HK-2 (cell line): ENCODE results near the gene ATL2.
"Not testable (repeated sequence)": the region's sequence is repeated elsewhere in the genome, so short reads cannot be mapped to it uniquely, and the experiment has no call there.

Experiments used
- DNase-seq: peaks from one replicate; pipeline ENCODE4 v3.0.0-alpha.2; 2018; ENCODE audit not compliant: unreplicated experiment

Gene ATL2

DNA sequence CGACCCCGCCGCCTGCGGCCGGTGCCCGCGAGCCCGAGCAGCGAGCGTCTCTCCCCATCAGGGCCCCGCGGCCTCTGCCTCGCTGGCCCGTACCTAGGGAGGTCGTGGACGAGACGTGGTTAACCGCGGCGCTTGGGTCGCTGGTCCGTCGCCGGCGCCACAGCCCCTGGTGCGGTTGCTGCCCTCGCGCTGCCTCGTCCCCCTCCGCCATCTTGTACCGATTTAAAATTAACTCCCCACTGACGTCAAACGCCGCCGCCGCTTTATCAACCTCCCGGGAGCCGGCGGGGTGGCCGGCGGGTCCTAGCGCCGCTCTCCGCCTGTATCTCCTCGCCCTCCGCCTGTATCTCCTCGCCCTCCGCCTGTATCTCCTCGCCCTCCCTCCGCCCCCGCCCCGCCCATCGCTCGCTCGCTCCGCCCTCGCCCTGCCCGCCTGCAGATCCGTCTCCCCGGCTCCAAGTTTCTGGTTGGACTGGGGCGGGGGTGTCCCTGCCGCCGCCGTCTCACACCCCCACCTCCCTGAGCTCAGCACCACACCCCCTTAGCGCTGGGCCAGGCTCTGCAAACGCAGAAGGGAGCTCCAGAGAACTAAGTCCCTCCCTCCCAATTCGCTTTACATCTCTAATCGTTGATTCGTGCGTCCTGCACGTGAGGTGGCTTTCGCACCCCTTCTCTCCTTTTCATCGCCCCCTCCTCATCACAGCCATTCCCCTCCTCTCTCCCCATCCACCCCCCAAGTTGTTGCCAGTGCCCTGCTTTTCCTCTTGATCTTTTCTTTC lies at the start of gene ATL2:
Gene ATL2 (minus strand): TSS at position 224 of the 779 bp plus-strand sequence. CDS start 13 bp downstream, at position 211.
- peak; percentile 92 for DNase-seq

DNA sequence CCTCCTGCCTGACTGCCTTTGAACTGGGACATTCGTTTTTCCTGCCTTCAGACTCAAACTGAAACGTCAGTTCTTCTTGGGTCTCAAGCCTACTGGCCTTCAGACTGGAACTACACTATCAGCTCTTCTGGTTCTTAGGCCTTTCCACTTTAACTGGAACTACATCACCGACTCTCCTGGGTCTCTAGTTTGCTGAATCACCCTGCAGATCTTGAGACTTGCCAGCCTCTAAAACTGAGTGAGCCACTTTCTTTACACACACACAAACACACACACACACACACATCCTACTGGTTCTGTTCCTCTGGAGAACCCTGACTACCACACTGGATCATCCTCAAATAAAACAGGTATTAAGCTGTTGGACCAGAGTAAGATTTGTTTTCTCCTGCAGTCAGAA lies 46.7 kb upstream of the ATL2 start:
- no peak for DNase-seq

DNA sequence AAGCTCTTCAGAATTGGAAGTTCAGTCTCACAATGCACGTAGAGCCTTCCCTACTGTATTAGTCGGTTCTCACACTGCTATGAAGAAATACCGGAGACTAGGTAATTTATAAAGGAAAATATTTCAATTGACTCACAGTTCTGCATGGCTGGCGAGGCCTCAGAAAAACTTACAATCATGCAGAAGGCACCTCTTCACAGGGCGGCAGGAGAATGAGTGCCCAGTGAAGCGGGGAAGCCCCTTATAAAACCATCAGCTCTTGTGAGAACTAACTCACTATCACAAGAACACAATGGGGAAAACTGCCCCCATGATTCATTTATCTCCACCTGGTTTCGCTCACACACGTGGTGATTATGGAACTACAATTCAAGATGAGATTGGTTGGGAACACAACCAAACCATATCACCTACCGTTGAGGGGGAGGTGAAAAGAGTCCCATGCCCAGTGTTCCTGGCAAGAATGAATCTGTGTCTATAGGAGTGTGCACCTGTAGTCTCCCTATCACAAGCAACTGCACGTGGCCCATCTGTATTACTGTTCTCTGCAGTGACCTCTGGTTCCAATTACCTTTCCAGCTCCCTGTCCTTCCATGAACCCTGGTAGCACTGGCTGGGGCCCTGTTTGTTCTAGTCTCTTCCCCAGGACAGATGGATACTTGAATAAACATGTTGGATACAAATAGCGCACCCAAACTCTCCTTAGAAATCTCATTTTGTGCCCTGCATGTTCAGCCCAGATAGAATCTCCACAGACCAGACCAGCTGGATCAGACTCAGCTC lies 44.4 kb upstream of the ATL2 start:
- DNase-seq, result peak; percentile 77

DNA sequence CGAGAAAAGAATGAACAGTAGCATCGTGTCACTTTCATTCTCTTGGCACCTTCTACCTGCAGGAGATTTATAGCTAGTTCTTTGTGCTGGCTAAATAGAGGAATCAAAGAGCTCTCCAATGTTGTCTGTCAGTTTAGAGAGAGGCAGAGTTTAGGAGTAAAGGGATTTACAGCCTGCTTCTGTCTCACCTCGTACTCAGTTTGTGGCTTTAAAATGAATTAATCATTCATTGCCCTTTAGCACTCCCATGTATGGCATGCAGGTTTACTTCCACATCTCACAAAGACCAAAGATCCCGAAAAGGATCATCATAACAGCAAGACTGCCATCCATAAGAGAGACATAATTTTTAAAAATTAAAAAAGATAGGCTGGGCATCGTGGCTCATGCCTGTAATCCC lies 42.4 kb upstream of the ATL2 start:
- DNase-seq, result no peak

DNA sequence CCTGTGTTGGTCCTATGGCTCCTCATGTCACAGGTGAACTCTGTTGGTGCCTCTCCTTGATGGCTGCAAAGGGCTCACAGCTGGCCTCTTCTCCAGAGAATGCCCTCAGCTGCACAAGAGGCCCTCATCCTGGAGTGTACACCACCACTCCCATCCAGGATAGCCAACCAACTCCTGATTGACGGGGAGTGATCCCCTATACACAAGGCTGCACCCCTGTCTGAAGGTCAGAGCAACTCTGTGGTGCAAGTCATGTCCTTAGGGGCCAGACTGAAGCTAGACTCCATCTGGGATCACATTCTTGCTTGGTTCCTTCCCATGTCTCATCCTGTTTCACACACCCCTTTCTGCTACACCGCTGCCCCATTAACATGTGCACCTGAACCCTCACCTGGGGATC lies 41.7 kb upstream of the ATL2 start:
- DNase-seq, result no peak

DNA sequence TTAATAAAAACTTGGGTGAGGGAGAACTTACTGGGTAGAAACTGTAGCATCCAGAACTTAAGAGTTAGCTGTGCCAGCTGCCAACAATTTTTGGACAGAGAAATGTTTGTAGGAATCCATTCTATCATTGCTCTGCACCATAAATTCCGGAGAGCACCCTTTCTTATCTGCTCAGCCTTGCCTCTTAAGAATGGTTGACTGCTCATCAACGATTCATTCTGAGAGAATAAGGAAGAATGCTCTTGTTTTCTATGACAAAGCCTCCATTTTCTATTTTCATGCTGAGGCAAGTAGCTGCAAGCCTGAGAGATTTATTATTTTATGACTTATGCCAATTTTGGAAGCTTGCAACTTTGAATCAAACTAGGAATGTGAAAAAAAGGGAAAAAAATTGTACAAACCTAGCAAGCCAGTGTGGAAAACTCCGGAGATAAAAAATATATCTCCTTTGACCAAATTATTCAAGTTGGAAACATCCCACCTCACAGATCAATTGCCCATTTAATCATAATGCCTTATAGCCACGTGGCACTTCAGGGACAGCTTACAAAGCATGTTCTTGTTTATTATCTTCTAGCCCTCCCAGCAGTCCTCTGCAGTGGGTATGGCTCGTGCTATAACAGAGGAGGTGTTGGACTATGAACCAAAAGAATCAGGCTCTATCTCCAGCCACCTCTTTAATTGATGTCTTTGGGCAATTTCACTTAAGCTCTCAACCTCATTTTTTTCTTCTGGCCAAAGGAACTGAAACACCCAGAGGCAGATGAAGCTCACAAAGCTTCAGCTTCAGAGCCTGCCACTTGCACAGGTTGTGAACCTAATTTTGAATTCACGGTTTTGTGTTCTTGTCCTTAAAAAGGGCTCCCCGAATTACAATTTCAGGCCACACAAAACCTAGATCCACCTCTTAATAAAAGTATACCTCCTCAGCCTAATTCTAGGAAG lies 40.9 kb upstream of the ATL2 start:
- no peak for DNase-seq

DNA sequence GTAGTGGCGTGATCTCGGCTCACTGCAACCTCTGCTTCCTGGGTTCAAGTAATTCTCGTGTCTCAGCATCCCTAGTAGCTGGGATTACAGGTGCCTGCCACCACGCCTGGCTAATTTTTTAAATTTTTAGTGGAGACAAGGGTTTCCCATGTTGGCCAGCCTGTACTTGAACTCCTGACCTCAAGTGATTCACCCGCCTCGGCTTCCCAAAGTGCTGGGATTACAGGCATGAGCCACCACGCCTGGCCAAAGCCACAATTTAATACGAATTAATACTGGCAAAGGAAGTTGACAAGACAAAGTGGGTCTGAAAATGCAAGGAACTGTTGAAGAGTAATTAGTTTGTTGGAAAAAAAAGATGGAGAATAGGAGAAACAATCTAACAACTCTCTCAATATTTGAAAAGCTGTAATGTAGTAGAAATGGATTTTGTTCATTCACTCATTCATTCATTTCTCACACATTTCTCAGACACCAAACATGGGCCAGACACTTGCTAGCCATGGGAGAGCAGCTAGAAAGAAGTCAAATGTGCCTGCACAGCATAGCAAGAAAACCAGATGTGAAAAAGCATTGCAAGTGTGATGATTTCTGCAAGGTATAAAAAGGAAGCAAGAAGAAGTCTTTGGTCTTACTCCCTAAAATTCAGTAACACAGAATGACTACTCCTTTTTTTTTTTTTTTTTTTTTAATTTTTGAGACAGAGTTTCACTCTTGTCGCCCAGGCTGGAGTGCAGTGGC lies 39.4 kb upstream of the ATL2 start:
- no peak for DNase-seq

DNA sequence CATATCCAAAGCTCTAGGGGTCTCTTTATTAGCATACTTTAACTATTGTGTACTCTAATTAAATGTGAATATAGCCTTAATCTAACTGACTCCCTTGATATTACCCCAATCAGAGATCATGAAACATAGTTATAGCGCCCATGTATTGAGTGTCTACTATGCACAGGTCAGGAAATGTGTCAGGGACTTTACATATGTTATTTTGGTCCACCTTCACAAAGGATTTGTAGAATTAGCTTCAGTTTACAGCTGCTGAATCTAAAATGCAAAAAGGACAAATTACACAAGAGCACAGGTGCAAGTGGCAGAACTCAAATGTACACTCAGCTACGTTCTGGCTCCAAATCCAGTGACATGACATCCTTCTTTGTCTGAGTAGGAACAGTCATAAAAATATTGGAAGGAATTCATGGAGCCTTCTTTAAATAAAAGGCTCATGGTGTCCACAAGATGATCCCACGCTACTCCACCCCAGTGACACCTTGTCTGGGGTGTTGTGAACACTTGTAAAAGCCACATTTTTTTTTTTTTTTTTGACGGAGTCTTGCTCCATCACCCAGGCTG lies 38.7 kb upstream of the ATL2 start:
- no peak for DNase-seq

DNA sequence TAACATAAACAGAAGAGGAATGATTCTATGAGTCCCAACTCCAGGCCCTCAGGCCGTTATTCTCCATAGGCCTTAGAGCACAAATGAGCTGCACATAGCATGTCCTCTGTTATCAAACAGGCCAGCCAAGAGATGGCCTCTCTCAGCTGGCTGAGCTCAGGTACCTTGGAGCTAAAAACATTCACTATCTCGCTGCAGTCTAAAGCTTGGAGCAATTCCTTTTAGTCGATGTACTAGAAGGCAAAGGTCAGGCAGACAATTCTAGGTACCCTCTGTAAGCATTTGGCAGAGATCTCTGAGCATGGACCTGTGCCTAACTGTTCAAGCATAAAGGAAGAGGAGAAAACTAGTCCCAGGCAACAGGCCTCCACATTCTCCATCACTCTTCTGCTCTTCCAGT lies 38.0 kb upstream of the ATL2 start:
- DNase-seq, result no peak

DNA sequence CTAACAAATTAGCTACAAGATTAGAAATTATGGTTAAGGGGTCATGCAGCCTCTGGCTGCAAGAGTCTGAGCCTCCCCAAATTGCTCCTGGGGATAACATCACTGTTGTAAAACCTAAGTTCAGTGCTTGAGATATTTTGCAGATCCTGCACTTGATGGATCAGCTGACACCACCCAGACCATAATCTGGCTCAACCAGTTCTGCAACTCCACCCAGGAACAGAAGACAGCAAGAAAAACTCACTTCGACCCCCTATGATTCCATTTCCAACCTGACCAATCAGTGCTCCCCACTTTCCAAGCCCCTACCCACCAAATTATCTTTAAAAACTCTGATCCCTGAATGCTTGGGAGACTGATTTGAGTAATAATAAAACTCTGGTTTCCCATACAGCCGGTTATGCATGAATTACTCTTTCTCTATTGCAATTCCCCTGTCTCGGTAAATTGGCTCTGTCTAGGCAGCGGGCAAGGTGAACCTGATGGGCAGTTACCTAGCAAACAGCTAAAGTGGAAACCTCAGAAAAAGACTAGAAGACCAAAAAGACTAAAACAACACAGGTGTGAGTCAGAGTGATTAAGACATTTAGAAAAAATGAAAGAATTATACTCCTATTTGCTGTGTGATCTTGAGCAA lies 35.3 kb upstream of the ATL2 start:
- DNase-seq, result not testable (repeated sequence)

DNA sequence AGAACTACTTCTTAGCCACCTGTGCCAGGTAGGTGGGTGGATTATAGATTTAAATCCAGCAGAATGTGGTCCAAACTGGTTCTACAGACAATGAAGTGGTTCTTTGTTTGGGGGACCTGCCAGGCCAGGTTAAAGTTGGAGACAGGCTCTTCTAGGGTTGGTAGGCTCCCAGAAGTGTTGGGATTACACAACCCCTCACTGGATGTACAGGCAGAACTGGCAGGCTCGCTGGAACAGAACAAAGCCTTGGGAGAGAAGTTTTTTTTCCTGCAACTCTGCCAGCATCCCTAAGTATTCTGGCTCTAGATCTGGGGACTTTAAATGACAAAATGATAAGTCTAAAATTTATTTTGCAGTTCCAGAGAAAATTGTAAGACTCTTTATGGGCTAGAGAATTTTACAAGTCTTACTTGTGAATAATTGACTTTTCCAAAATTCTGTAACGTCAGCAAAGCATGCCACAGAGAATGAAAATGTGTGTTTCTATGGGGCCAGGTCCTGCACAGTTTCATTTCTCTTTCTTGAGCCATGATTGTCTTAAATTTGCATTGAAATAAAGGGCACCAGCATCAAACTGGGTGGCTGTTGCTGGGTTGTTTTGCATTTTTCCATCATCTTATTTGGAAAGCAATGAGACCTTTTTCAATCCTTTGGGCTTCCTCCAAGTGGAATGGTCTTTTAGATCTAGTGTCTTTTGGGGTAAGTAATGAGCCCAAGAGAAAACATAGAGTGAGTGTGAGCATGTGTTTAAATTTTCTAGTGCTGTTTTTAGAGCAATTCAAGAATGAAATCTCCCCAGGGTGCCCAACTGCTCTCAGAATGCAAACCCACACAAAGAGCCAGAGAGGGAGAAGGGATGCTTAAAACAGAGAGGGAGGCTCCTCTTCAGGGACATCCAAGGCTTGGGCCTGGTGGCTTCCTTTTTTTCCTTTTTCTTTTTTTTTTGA lies 32.4 kb upstream of the ATL2 start:
- DNase-seq, result no peak

DNA sequence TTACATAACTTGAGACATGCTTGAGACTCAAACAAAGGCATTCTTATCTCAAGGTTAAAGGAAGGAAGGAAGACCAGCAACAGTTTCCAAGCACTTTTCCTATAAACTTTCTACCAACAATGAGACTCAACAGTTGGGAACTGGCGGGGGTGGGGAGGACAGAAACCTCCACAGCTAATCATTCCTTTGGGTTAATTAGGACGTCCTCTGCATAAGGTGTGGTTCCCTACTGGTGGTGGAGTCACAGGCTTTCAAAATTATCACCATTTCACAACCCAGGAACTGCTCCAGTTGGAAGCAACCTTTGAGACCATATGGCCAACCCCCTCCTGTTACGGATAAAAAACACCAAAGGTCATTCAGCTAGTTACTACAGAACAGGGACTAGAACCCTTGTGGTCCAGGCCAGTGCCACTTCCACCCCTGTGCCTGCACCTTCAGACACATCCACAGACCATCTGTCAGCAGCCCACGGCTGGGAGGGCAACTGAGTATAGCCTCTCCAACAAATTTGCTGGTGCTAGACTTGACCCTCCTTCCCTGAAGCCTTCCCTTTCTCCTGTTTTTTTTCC lies 30.1 kb upstream of the ATL2 start:
- no peak for DNase-seq

DNA sequence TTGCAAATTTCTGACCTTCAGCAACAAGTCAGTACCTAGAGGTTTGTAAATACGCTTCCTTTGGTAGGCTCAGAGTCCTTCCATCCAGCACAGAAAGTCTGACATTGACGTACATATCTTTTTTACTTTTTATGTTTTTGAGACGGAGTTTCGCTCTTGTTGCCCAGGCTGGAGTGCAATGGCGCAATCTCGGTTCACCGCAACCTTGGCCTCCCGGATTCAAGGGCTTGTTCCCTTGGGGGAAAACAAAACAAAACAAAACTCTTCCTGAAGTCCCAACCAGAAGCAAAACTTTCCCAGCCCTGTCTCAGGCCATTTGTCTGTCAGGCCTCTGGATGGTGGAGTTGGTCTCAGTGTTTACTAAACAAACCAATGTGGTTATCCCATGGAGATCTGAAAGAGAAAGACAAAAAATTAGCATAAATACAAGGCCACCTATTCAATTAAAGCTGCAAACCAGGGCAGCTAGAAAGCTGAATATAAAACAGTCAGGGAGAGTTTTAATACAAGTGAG lies 29.6 kb upstream of the ATL2 start:
- no peak for DNase-seq

DNA sequence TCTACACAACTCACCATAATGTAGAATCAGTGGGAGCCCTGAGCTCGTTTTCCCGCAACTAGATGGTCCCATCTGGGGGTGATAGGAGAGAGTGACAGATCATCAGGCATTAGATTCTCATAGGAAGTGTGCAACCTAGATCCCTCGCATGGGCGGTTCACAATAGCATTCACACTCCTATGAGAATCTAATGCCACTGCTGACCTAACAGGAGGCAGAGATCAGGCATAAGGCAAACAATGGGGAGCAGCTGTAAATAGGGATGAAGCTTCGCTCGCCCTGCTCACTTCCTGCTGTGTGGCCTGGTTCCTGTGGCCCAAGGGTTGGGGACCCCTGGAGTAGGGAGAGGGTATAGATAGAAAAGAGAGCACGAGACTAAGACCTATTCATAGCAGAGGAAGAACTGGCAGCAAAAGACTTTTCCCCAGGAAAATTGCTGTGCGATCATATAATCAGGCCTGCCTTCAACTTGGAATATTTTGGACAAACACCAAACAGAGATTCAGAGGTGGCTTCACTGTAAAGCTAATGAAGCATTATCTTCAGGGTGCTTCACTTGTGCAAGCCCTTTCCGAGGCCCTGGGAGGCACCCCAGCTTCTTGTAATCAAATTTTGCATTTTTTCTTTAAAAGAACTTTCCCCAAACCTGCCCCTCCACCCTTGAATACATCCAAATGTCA lies 29.0 kb upstream of the ATL2 start:
- no peak for DNase-seq

DNA sequence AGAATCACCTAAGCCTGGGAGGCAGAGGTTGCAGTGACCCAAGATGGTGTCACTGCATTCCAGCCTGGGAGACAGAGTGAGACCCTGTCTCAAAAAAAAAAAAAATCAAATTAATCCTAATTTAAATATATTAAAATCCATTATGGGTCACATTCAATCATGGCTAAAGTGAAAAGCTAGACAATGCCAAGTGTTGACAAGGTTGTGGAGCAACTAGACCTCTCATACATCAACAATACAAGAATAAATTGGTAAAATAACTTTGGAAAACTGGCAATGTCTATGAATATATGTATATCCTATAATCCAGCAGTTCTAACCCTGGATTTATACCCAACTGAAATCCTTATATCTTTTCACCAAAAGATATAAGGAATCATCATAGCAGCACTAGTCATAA lies 23.4 kb upstream of the ATL2 start:
- no peak for DNase-seq

DNA sequence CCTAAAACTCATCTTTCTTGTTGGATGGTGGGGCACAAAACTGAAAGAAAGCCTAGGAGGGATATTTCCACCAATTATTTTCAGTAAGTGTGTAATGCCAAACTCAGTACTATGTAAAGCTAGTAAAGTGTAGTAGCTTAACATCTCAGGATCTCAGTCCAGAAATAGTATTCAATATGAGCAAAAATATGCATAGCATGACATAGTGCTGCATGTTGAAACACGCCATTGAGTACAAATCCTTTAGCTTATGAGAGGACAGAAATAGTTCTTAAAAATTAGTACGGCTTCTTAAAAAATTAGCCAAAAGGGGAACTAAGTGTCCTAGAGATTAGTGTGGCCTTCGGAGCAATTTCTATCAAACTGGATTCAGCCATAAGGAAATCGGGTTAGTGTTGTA lies 21.7 kb upstream of the ATL2 start:
- DNase-seq, result no peak

DNA sequence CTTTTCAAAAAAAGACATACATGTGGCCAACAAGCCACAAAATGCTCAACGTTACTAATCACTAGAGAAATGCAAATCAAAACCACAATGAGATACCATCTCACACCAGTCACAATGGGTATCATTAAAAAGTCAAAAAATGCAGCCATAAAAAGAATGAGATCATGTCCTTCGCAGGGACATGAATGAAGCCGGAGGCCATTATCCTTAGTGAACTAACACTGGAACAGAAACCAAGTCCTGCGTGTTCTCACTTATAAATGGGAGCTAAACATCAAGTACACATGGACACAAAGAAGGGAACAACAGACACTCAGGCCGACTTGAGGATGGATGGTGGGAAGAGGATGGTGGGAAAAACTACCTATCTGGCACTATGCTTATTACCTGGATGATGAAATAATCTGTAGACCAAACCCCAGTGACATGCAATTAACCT lies 17.8 kb upstream of the ATL2 start:
- DNase-seq, result no peak

DNA sequence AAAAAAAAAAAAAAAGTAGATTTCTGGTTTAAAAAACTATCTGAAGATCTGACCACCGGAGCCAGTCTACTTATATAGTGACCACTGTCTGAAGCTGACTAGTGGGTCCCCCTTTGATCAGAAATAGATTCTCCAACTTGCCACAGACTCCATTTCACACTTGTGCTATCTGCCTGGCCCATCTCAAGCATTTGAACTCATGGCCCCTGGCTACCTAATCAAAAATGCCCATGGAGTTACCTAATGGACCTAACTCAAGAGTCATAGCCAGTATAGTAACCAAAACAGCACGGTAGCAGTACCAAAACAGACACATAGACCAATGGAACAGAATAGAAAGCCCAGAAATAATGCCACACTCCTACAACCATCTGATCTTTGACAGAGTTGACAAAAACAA lies 17.0 kb upstream of the ATL2 start:
- DNase-seq, result no peak
